HEK293 (cell line): ENCODE data around the gene PFDN1.
A peak's percentile ranks its signal among the peaks of the same experiment; 100 is the strongest.

Experiments
- CTCF ChIA-PET: fragments of 350-600 bp; formaldehyde crosslinking; extraction: SDS; loops from one replicate; lab custom pipeline; 2021; ENCODE audit warnings: antibody characterized with exemption; lab: Yijun Ruan, JAX
- POLR2A ChIA-PET: fragments of 300-600 bp; formaldehyde crosslinking; extraction: SDS; loops from one replicate; lab custom pipeline; 2020; ENCODE audit warnings: antibody characterized with exemption, inconsistent platforms; lab: Yijun Ruan, JAX
- H3K27ac ChIP-seq: fragments of 200-500 bp; sonication (Bioruptor generic); 2 replicates; pipeline ENCODE4 v1.5.1; 2014; ENCODE audit warnings: low read depth, low read length, control low read depth, inconsistent platforms; ENCODE audit errors: extremely low read depth
- H3K36me3 ChIP-seq, 2 experiments: fragments of 200-500 bp in 1 of 2; sonication (Bioruptor generic) in 1 of 2; 1 replicate in 1 of 2; 2 replicates in 1 of 2; pipeline ENCODE4 v1.5.1; 2014 to 2017; ENCODE audit warnings: inconsistent platforms in 2 of 2, low read length in 2 of 2; ENCODE audit not compliant: control insufficient read depth in 2 of 2, insufficient read depth in 1 of 2
- H3K4me1 ChIP-seq: fragments of 200-500 bp; sonication (Bioruptor generic); 2 replicates; pipeline ENCODE4 v1.5.1; 2014; ENCODE audit warnings: mild to moderate bottlenecking, low read length, inconsistent platforms; ENCODE audit not compliant: control insufficient read depth, insufficient read depth
- H3K4me3 ChIP-seq: 2 replicates; pipeline ENCODE4 v1.5.1; 2011; ENCODE audit warnings: low read depth, mild to moderate bottlenecking, control low read depth, low read length, moderate library complexity
- H3K9me3 ChIP-seq: fragments of 200-500 bp; sonication (Bioruptor generic); 2 replicates; pipeline ENCODE4 v1.5.1; 2014; ENCODE audit warnings: low read depth, low read length, inconsistent platforms; ENCODE audit not compliant: control insufficient read depth, insufficient read depth
- GLI2 ChIP-seq: fragments of 450-650 bp; formaldehyde crosslinking; IDR thresholded peaks from 2 replicates; pipeline ENCODE4; 2017; ENCODE audit warnings: missing biosample characterization, missing genetic modification characterization, low read depth, borderline replicate concordance
- GLI4 ChIP-seq: fragments of 450-650 bp; formaldehyde crosslinking; IDR thresholded peaks from 2 replicates; pipeline ENCODE4 v1.5.1; 2016; ENCODE audit warnings: missing biosample characterization, missing genetic modification characterization
- GLIS2 ChIP-seq: fragments of 450-650 bp; formaldehyde crosslinking; IDR thresholded peaks from 2 replicates; pipeline ENCODE4 v1.5.1; 2016; ENCODE audit warnings: missing biosample characterization, missing genetic modification characterization
- OVOL3 ChIP-seq: fragments of 450-650 bp; formaldehyde crosslinking; IDR thresholded peaks from 2 replicates; pipeline ENCODE4 v1.5.1; 2016; ENCODE audit warnings: missing biosample characterization, missing genetic modification characterization
- SP2 ChIP-seq: fragments of 450-650 bp; formaldehyde crosslinking; IDR thresholded peaks from 2 replicates; pipeline ENCODE4 v1.5.1; 2016; ENCODE audit warnings: missing biosample characterization, missing genetic modification characterization
- ZBTB48 ChIP-seq: fragments of 450-650 bp; formaldehyde crosslinking; IDR thresholded peaks from 2 replicates; pipeline ENCODE4 v1.5.1; 2016; ENCODE audit warnings: missing biosample characterization, missing genetic modification characterization
- ZNF132 ChIP-seq: fragments of 450-650 bp; formaldehyde crosslinking; IDR thresholded peaks from 2 replicates; pipeline ENCODE4 v1.5.1; 2017; ENCODE audit warnings: missing biosample characterization, missing genetic modification characterization, borderline replicate concordance
- ZNF140 ChIP-seq: fragments of 450-650 bp; formaldehyde crosslinking; IDR thresholded peaks from 2 replicates; pipeline ENCODE4 v1.5.1; 2016; ENCODE audit warnings: missing biosample characterization, missing genetic modification characterization
- ZNF146 ChIP-seq: fragments of 450-650 bp; formaldehyde crosslinking; IDR thresholded peaks from 2 replicates; pipeline ENCODE4 v1.5.1; 2016; ENCODE audit warnings: missing biosample characterization, missing genetic modification characterization
- ZNF214 ChIP-seq: fragments of 450-650 bp; formaldehyde crosslinking; IDR thresholded peaks from 2 replicates; pipeline ENCODE4 v1.5.1; 2017; ENCODE audit warnings: missing biosample characterization, mild to moderate bottlenecking, missing genetic modification characterization, borderline replicate concordance
- ZNF302 ChIP-seq: fragments of 450-650 bp; formaldehyde crosslinking; IDR thresholded peaks from 2 replicates; pipeline ENCODE4 v1.5.1; 2016; ENCODE audit warnings: missing biosample characterization, missing genetic modification characterization, low read depth
- ZNF311 ChIP-seq: fragments of 450-650 bp; formaldehyde crosslinking; IDR thresholded peaks from 2 replicates; pipeline ENCODE4 v1.5.1; 2017; ENCODE audit warnings: missing biosample characterization, missing genetic modification characterization, borderline replicate concordance
- ZNF341 ChIP-seq: fragments of 450-650 bp; formaldehyde crosslinking; IDR thresholded peaks from 2 replicates; pipeline ENCODE4; 2016; ENCODE audit warnings: low read depth, missing biosample characterization, missing genetic modification characterization
- ZNF350 ChIP-seq: fragments of 450-650 bp; formaldehyde crosslinking; IDR thresholded peaks from 2 replicates; pipeline ENCODE4 v1.5.0; 2017; ENCODE audit warnings: missing biosample characterization, mild to moderate bottlenecking, missing genetic modification characterization
- ZNF394 ChIP-seq: fragments of 450-650 bp; formaldehyde crosslinking; IDR thresholded peaks from 2 replicates; pipeline ENCODE4 v1.5.1; 2016; ENCODE audit warnings: missing biosample characterization, missing genetic modification characterization, mild to moderate bottlenecking, moderate library complexity, borderline replicate concordance
- ZNF433 ChIP-seq: fragments of 450-650 bp; formaldehyde crosslinking; IDR thresholded peaks from 2 replicates; pipeline ENCODE4 v1.5.1; 2016; ENCODE audit warnings: missing biosample characterization, missing genetic modification characterization, low read depth
- ZNF48 ChIP-seq: fragments of 450-650 bp; formaldehyde crosslinking; IDR thresholded peaks from 2 replicates; pipeline ENCODE4 v1.5.1; 2016; ENCODE audit warnings: missing biosample characterization, missing genetic modification characterization
- ZNF501 ChIP-seq: fragments of 450-650 bp; formaldehyde crosslinking; IDR thresholded peaks from 2 replicates; pipeline ENCODE4 v1.5.1; 2016; ENCODE audit warnings: missing biosample characterization, missing genetic modification characterization
- ZNF529 ChIP-seq: fragments of 450-650 bp; formaldehyde crosslinking; IDR thresholded peaks from 2 replicates; pipeline ENCODE4 v1.5.1; 2017; ENCODE audit warnings: missing genetic modification characterization, missing biosample characterization; ENCODE audit not compliant: insufficient replicate concordance
- ZNF571 ChIP-seq: fragments of 450-650 bp; formaldehyde crosslinking; IDR thresholded peaks from 2 replicates; pipeline ENCODE4 v1.5.0; 2017; ENCODE audit warnings: missing biosample characterization, missing genetic modification characterization
- ZNF600 ChIP-seq: fragments of 450-650 bp; formaldehyde crosslinking; IDR thresholded peaks from 2 replicates; pipeline ENCODE4 v1.5.1; 2016; ENCODE audit warnings: missing biosample characterization, missing genetic modification characterization
- ZNF654 ChIP-seq: fragments of 450-650 bp; formaldehyde crosslinking; IDR thresholded peaks from 2 replicates; pipeline ENCODE4 v1.5.1; 2016; ENCODE audit warnings: low read depth, missing biosample characterization, missing genetic modification characterization
- ZNF664 ChIP-seq: fragments of 450-650 bp; formaldehyde crosslinking; IDR thresholded peaks from 2 replicates; pipeline ENCODE4 v1.5.1; 2016; ENCODE audit warnings: missing biosample characterization, missing genetic modification characterization
- ZNF837 ChIP-seq: fragments of 450-650 bp; formaldehyde crosslinking; IDR thresholded peaks from 2 replicates; pipeline ENCODE4 v1.5.1; 2016; ENCODE audit warnings: missing biosample characterization, missing genetic modification characterization
- ZSCAN30 ChIP-seq: fragments of 450-650 bp; IDR thresholded peaks from 2 replicates; pipeline ENCODE4 v1.5.1; 2018; ENCODE audit warnings: missing biosample characterization, mild to moderate bottlenecking, missing genetic modification characterization, moderate library complexity
- ZXDB ChIP-seq: fragments of 450-650 bp; formaldehyde crosslinking; IDR thresholded peaks from 2 replicates; pipeline ENCODE4 v1.5.1; 2016; ENCODE audit warnings: missing biosample characterization, missing genetic modification characterization
- TF ChIP-seq, protein P1 (sequence below): fragments of 450-650 bp; formaldehyde crosslinking; IDR thresholded peaks from 2 replicates; pipeline ENCODE4 v1.5.1; 2017; ENCODE audit warnings: missing biosample characterization, missing genetic modification characterization
- TF ChIP-seq, protein P2 (sequence below): fragments of 450-650 bp; formaldehyde crosslinking; IDR thresholded peaks from 2 replicates; pipeline ENCODE4 v1.5.1; 2016; ENCODE audit warnings: missing biosample characterization, missing genetic modification characterization
- TF ChIP-seq, protein P3 (sequence below): fragments of 450-650 bp; formaldehyde crosslinking; IDR thresholded peaks from 2 replicates; pipeline ENCODE4 v1.5.1; 2016; ENCODE audit warnings: missing biosample characterization, missing genetic modification characterization
- TF ChIP-seq, protein P4 (sequence below): fragments of 450-650 bp; formaldehyde crosslinking; IDR thresholded peaks from 2 replicates; pipeline ENCODE4 v1.5.1; 2016; ENCODE audit warnings: missing biosample characterization, missing genetic modification characterization, borderline replicate concordance

PFDN1 gene

DNA sequence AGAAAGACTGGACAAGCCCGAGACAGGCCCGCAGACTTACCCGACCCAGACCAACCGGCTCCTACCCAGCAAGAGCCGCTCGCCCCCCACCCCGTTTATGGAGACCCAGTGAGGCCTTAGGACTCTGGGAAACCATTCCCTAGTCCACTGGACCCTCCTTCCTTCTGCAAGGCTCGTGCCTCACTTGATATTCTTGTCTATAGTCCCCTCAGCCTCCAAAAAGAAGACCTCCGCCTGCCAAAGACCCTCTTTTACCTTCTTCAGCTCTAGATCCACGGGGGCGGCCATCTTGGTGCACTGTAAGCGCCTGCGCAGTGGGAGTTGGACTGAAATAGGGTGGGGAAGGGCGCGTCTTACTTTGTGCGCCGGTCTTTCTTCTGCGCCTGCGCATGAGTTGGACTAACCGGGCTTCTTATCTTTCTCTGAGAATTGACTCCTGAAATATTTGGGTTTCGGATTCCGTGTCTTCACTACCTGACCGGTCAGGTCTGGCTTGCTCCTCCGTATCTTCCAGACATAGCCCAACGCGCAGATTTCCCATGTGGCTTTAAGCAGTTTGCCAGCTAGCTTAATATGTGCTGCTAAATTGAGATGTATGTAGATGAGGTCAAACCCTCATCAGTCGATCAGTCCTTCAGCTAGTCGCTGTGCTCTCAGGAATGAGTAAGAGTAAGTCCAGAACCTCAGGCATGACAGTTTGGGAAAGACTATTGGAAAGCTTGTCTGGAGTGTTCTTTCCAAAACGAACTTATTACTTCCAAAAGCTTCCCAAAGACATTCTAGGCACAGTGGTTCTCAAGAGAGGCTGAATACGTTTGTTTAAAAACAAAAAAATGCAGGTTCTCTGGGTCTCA, at the start of gene PFDN1:
PFDN1 (minus strand) TSS at position 316 of the 854 bp plus-strand sequence; CDS start at position 288, 28 bp downstream.
- POLR2A ChIA-PET: interaction anchor here (1.0 to 2.5 kb wide), 9 partner anchors 8 to 99 kb away, joined by 3 to 37 read pairs (median 5); partner anchors contain the start of genes ANKHD1 and HBEGF
- peak within 1 kb of the TSS; percentile 70 for H3K4me3 ChIP-seq
- CTCF ChIA-PET: interaction anchor here (1.4 to 3.8 kb wide), 2 partner anchors 42 to 49 kb away, joined by 6 to 27 read pairs; partner anchors contain the start of gene HBEGF
- peak within 1 kb of the TSS; percentile 48; the same call in 1 of the 2 replicates for H3K27ac ChIP-seq
- H3K4me1 ChIP-seq: peaks cover 21% of the 10 kb centered on the region
- H3K9me3 ChIP-seq: no peaks in the 10 kb centered on the region
- peaks cover 7 to 10% of the 10 kb centered on the region in 2 experiments; a peak in 2 of 3 replicates for H3K36me3 ChIP-seq
- TF ChIP-seq, protein P1, sequence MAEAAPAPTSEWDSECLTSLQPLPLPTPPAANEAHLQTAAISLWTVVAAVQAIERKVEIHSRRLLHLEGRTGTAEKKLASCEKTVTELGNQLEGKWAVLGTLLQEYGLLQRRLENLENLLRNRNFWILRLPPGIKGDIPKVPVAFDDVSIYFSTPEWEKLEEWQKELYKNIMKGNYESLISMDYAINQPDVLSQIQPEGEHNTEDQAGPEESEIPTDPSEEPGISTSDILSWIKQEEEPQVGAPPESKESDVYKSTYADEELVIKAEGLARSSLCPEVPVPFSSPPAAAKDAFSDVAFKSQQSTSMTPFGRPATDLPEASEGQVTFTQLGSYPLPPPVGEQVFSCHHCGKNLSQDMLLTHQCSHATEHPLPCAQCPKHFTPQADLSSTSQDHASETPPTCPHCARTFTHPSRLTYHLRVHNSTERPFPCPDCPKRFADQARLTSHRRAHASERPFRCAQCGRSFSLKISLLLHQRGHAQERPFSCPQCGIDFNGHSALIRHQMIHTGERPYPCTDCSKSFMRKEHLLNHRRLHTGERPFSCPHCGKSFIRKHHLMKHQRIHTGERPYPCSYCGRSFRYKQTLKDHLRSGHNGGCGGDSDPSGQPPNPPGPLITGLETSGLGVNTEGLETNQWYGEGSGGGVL: no peak
- TF ChIP-seq ZNF600 (peak; percentile 96), ZNF302 (tag by site-specific recombination) (no peak), ZNF350 (tag by site-specific recombination) (no peak), ZXDB (0 out of 2 replicates have a peak, but pooled peaks have one; percentile 42), ZNF311 (no peak), ZBTB48 (no peak), ZNF664 (peak; percentile 100), OVOL3 (tag by site-specific recombination) (no peak), ZSCAN30 (tag by site-specific recombination) (no peak), ZNF571 (no peak), SP2 (tag by site-specific recombination) (no peak), ZNF654 (tag by site-specific recombination) (no peak), ZNF132 (tag by site-specific recombination) (no peak), GLI2 (tag by site-specific recombination) (no peak), ZNF48 (tag by site-specific recombination) (no peak), ZNF501 (tag by site-specific recombination) (peak; percentile 46; the same call in 1 of the 2 replicates), ZNF341 (tag by site-specific recombination) (no peak), GLI4 (tag by site-specific recombination) (no peak), ZNF529 (no peak), ZNF394 (tag by site-specific recombination) (peak; percentile 21; the same call in 1 of the 2 replicates), ZNF433 (tag by site-specific recombination) (no peak), ZNF837 (tag by site-specific recombination) (no peak), ZNF146 (tag by site-specific recombination) (no peak), ZNF140 (no peak), ZNF214 (tag by site-specific recombination) (no peak), GLIS2 (tag by site-specific recombination) (no peak)
- TF ChIP-seq, protein P2, sequence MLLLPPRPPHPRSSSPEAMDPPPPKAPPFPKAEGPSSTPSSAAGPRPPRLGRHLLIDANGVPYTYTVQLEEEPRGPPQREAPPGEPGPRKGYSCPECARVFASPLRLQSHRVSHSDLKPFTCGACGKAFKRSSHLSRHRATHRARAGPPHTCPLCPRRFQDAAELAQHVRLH (tag by site-specific recombination): no peak
- TF ChIP-seq, protein P3, sequence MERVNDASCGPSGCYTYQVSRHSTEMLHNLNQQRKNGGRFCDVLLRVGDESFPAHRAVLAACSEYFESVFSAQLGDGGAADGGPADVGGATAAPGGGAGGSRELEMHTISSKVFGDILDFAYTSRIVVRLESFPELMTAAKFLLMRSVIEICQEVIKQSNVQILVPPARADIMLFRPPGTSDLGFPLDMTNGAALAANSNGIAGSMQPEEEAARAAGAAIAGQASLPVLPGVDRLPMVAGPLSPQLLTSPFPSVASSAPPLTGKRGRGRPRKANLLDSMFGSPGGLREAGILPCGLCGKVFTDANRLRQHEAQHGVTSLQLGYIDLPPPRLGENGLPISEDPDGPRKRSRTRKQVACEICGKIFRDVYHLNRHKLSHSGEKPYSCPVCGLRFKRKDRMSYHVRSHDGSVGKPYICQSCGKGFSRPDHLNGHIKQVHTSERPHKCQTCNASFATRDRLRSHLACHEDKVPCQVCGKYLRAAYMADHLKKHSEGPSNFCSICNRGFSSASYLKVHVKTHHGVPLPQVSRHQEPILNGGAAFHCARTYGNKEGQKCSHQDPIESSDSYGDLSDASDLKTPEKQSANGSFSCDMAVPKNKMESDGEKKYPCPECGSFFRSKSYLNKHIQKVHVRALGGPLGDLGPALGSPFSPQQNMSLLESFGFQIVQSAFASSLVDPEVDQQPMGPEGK (tag by site-specific recombination): peak; percentile 71
- TF ChIP-seq, protein P4, sequence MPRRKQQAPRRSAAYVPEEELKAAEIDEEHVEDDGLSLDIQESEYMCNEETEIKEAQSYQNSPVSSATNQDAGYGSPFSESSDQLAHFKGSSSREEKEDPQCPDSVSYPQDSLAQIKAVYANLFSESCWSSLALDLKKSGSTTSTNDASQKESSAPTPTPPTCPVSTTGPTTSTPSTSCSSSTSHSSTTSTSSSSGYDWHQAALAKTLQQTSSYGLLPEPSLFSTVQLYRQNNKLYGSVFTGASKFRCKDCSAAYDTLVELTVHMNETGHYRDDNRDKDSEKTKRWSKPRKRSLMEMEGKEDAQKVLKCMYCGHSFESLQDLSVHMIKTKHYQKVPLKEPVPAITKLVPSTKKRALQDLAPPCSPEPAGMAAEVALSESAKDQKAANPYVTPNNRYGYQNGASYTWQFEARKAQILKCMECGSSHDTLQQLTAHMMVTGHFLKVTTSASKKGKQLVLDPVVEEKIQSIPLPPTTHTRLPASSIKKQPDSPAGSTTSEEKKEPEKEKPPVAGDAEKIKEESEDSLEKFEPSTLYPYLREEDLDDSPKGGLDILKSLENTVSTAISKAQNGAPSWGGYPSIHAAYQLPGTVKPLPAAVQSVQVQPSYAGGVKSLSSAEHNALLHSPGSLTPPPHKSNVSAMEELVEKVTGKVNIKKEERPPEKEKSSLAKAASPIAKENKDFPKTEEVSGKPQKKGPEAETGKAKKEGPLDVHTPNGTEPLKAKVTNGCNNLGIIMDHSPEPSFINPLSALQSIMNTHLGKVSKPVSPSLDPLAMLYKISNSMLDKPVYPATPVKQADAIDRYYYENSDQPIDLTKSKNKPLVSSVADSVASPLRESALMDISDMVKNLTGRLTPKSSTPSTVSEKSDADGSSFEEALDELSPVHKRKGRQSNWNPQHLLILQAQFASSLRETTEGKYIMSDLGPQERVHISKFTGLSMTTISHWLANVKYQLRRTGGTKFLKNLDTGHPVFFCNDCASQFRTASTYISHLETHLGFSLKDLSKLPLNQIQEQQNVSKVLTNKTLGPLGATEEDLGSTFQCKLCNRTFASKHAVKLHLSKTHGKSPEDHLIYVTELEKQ: 0 out of 2 replicates have a peak, but pooled peaks have one; percentile 22
